ENCODE data around the gene PTPRD. TPM values are rescaled to one million over a fixed set of nuclear protein-coding genes. Genes with fewer than 3 reads are reported as not detected.

The PTPRD gene
- total RNA-seq, 1 experiment from 2014 or later: 32.5 TPM

- no peaks in the 10 kb centered on the region for H3K23me2 ChIP-seq (ENCODE audit: insufficient read length, low read depth, low read length, poor library complexity, severe bottlenecking)
- no peak overlapping the region for H2BK120ac ChIP-seq (ENCODE audit: low read depth, low read length, poor library complexity, severe bottlenecking)
- Mint-ChIP-seq H3K27me3 (ENCODE audit: low read depth) (no peaks in the 10 kb centered on the region), H3K27ac (no peak overlapping the region), H3K4me1 (peaks cover 0 to 8% of the 10 kb centered on the region in 2 experiments; a peak in 3 of 4 replicates), H3K9me3 (no peaks in the 10 kb centered on the region), H3K4me3 (no peak overlapping the region), H3K36me3 (ENCODE audit: insufficient read depth in 1 of 3, low read depth in 3 of 3) (no peaks in the 10 kb centered on the region)
- H3K27ac ChIP-seq (ENCODE audit: insufficient read length, low read depth, low read length): no peak overlapping the region
- H3K14ac ChIP-seq (ENCODE audit: insufficient read depth, low read length): no peak overlapping the region
- no peak overlapping the region for H3K23ac ChIP-seq (ENCODE audit: insufficient read length, low read depth, low read length)
- H3K4me2 ChIP-seq (ENCODE audit: insufficient read depth, insufficient read length, low read length): no peak overlapping the region
- no peaks in the 10 kb centered on the region for H4K20me1 ChIP-seq (ENCODE audit: control insufficient read depth, insufficient read depth, insufficient read length)
- no peaks in the 10 kb centered on the region for H3K79me1 ChIP-seq (ENCODE audit: insufficient read depth, low read depth, low read length, poor library complexity, severe bottlenecking)
- no peak overlapping the region for H3K56ac ChIP-seq (ENCODE audit: insufficient read length, low read depth, low read length)
- H2AFZ ChIP-seq (ENCODE audit: low read length): no peak overlapping the region
- no peaks in the 10 kb centered on the region for H3K79me2 ChIP-seq (ENCODE audit: insufficient read depth, low read length)
- no peak overlapping the region for H4K5ac ChIP-seq (ENCODE audit: insufficient read length, low read depth, low read length)
- TF ChIP-seq, protein P1, sequence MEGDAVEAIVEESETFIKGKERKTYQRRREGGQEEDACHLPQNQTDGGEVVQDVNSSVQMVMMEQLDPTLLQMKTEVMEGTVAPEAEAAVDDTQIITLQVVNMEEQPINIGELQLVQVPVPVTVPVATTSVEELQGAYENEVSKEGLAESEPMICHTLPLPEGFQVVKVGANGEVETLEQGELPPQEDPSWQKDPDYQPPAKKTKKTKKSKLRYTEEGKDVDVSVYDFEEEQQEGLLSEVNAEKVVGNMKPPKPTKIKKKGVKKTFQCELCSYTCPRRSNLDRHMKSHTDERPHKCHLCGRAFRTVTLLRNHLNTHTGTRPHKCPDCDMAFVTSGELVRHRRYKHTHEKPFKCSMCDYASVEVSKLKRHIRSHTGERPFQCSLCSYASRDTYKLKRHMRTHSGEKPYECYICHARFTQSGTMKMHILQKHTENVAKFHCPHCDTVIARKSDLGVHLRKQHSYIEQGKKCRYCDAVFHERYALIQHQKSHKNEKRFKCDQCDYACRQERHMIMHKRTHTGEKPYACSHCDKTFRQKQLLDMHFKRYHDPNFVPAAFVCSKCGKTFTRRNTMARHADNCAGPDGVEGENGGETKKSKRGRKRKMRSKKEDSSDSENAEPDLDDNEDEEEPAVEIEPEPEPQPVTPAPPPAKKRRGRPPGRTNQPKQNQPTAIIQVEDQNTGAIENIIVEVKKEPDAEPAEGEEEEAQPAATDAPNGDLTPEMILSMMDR (conservative IDR thresholded peaks at IDR 0.05): no peak
- H3K9me3 ChIP-seq (ENCODE audit: control insufficient read depth, low read depth, low read length): no peaks in the 10 kb centered on the region
- H3K4me1 ChIP-seq (ENCODE audit: insufficient read depth, low read length): no peaks in the 10 kb centered on the region
- H3K9ac ChIP-seq (ENCODE audit: extremely low read depth, insufficient read length, low read length): no peak overlapping the region
- H2BK5ac ChIP-seq (ENCODE audit: insufficient read length, low read length): no peak overlapping the region
- WGBS (ENCODE audit: extremely low coverage, insufficient read length, low lambda C conversion rate): no CpG with 5 or more reads among the region's 4 CpGs
- H3K27me3 ChIP-seq (ENCODE audit: insufficient read depth, low read length): no peaks in the 10 kb centered on the region
- H4K8ac ChIP-seq (replicated peaks; ENCODE audit: insufficient read length, low read depth, low read length): no peak overlapping the region
- H2BK20ac ChIP-seq (ENCODE audit: low read depth, low read length, poor library complexity, severe bottlenecking): no peak overlapping the region
- no peak overlapping the region for H4K91ac ChIP-seq (ENCODE audit: insufficient read length, low read depth, low read length)
- no peak overlapping the region for H2BK12ac ChIP-seq (ENCODE audit: insufficient read length, low read depth, low read length)
- H2AK5ac ChIP-seq (ENCODE audit: insufficient read length, low read length): no peak overlapping the region
- H3K4ac ChIP-seq (ENCODE audit: low read depth, low read length): no peak overlapping the region
- H3K18ac ChIP-seq (ENCODE audit: insufficient read length, low read depth, low read length): no peak overlapping the region
- no peak overlapping the region for H3T11ph ChIP-seq (ENCODE audit: low read length)
- DNase-seq: no peak
- no peak overlapping the region for H2BK15ac ChIP-seq (ENCODE audit: low read depth, low read length)
These were observed 858.6 kb downstream of the PTPRD start for GRCh38 chr9:9754186-9754585.

Data from H9 (cell line).